B cell (primary cell): ENCODE measurements around the gene ATRAID. TPM values are rescaled to one million over a fixed set of nuclear protein-coding genes. Genes with fewer than 3 reads are reported as not detected.

ENCODE experiments used
- ATAC-seq: fragments of 200-7000 bp; cut with Tn5 transposase; one replicate; pipeline ENCODE4 v1.10.0; 2021; ENCODE audit warnings: low read depth, mild to moderate bottlenecking, moderate number of reproducible peaks, moderate library complexity
- CTCF ChIA-PET: fragments of 350-600 bp; sonication (Branson Sonifier 250); formaldehyde crosslinking; loops from one replicate; lab custom pipeline; 2021; ENCODE audit warnings: antibody characterized with exemption, inconsistent platforms; lab: Charles Lee
- POLR2A ChIA-PET: fragments of 350-600 bp; sonication (Branson Sonifier 250); formaldehyde crosslinking; loops from one replicate; lab custom pipeline; 2021; ENCODE audit warnings: antibody characterized with exemption; lab: Charles Lee
- DNase-seq: peaks from one replicate; pipeline ENCODE4 v3.0.0; 2013
- H2AFZ ChIP-seq: 2 replicates; pipeline ENCODE4 v1.6.1; 2012; ENCODE audit warnings: mild to moderate bottlenecking, low read depth, low read length; ENCODE audit not compliant: insufficient read depth, poor library complexity, severe bottlenecking
- H3K27ac ChIP-seq, 2 donors: 1 replicate in 1 of 2; 2 replicates in 1 of 2; pipeline ENCODE4 v1.5.1; 2012 to 2013; ENCODE audit warnings: low read length in 2 of 2, mild to moderate bottlenecking in 2 of 2, moderate library complexity in 1 of 2
- H3K27me3 ChIP-seq, 4 experiments: fragments of 200-600 bp in 1 of 4; sonication (generic) in 1 of 4; replicated peaks in 1 of 4; 1 replicate in 2 of 4; 2 replicates in 2 of 4; pipeline versions ENCODE4 v1.6.1 to v1.7.0; 2013 to 2016; ENCODE audit warnings: low read length in 3 of 4, mild to moderate bottlenecking in 2 of 4, mixed read lengths in 1 of 4, moderate library complexity in 1 of 4; ENCODE audit not compliant: insufficient read depth in 4 of 4, control insufficient read depth in 3 of 4; ENCODE audit errors: control extremely low read depth in 1 of 4
- H3K36me3 ChIP-seq, 2 experiments: replicated peaks in 1 of 2; 1 replicate in 1 of 2; 2 replicates in 1 of 2; pipeline versions ENCODE4 v1.6.1 to v1.7.1; 2013; ENCODE audit warnings: low read length in 1 of 2; ENCODE audit not compliant: insufficient read depth in 2 of 2, control insufficient read depth in 1 of 2; ENCODE audit errors: control extremely low read depth in 1 of 2, extremely low read depth in 1 of 2
- H3K4me1 ChIP-seq, 2 donors: fragments of 200-600 bp in 1 of 2; sonication (generic) in 1 of 2; 1 replicate in 1 of 2; 2 replicates in 1 of 2; pipeline versions ENCODE4 v1.5.1 to v1.6.1; 2013 to 2017; ENCODE audit warnings: low read length in 2 of 2; ENCODE audit not compliant: control insufficient read depth in 2 of 2, insufficient read depth in 2 of 2
- H3K4me2 ChIP-seq: replicated peaks from 2 replicates; pipeline ENCODE3; 2012; ENCODE audit warnings: mild to moderate bottlenecking, low read depth, low read length; ENCODE audit not compliant: poor library complexity, severe bottlenecking
- H3K4me3 ChIP-seq, 5 experiments: fragments of 200-600 bp in 1 of 5; sonication (generic) in 1 of 5; 1 replicate in 3 of 5; 2 replicates in 2 of 5; pipeline versions ENCODE4 v1.5.1 to v1.7.0; 2011 to 2016; ENCODE audit warnings: low read length in 4 of 5, mild to moderate bottlenecking in 4 of 5, low read depth in 2 of 5, control low read depth in 1 of 5, moderate library complexity in 1 of 5; ENCODE audit not compliant: insufficient read depth in 1 of 5; ENCODE audit errors: control extremely low read depth in 1 of 5, extremely low read depth in 1 of 5
- H3K79me2 ChIP-seq: fragments of 200-600 bp; sonication (generic); one replicate; pipeline ENCODE4 v1.6.0; 2016; ENCODE audit warnings: low read length; ENCODE audit not compliant: control insufficient read depth, insufficient read depth
- H3K9ac ChIP-seq: fragments of 200-600 bp; sonication (generic); 2 replicates; pipeline ENCODE4 v1.6.1; 2017; ENCODE audit warnings: mild to moderate bottlenecking, low read length, moderate library complexity
- H3K9me3 ChIP-seq, 3 donors: one replicate each; pipeline versions ENCODE4 v1.6.1 to v1.7.1; 2013; ENCODE audit warnings: low read length in 2 of 3; ENCODE audit not compliant: control insufficient read depth in 2 of 3, insufficient read depth in 1 of 3; ENCODE audit errors: control extremely low read depth in 1 of 3
- H4K20me1 ChIP-seq: 2 replicates; pipeline ENCODE4 v1.6.0; 2012; ENCODE audit warnings: mild to moderate bottlenecking, low read length; ENCODE audit not compliant: insufficient read depth, control insufficient read depth, poor library complexity, severe bottlenecking
- H3K27ac Mint-ChIP-seq: one replicate; pipeline ENCODE4 v1.8.0; 2021; ENCODE audit warnings: mixed read lengths
- H3K27me3 Mint-ChIP-seq: one replicate; pipeline ENCODE4 v1.8.0; 2021; ENCODE audit warnings: mixed read lengths
- H3K4me1 Mint-ChIP-seq: one replicate; pipeline ENCODE4 v1.8.0; 2021; ENCODE audit warnings: mixed read lengths
- H3K4me3 Mint-ChIP-seq: one replicate; pipeline ENCODE4 v1.8.0; 2021; ENCODE audit warnings: mixed read lengths
- H3K9me3 Mint-ChIP-seq: one replicate; pipeline ENCODE4 v1.8.0; 2022; ENCODE audit warnings: mixed read lengths; ENCODE audit not compliant: insufficient read depth
- CTCF ChIP-seq: fragments of 200-600 bp; IDR thresholded peaks from one replicate; pipeline ENCODE4 v1.8.0; 2022; ENCODE audit warnings: antibody characterized with exemption, mild to moderate bottlenecking
- EZH2 ChIP-seq: IDR thresholded peaks from 2 replicates; pipeline ENCODE4 v1.6.1; 2012; ENCODE audit warnings: borderline replicate concordance, low read depth, mild to moderate bottlenecking, moderate library complexity, low read length; ENCODE audit not compliant: insufficient read depth, poor library complexity, severe bottlenecking
- WGBS: methylation state at CpG from one replicate; pipeline ENCODE4 v1.1.5; 2013; ENCODE audit warnings: missing lambda C conversion rate; ENCODE audit not compliant: insufficient coverage; 5-methylcytosine and 5-hydroxymethylcytosine counted together
- intact Hi-C: fragments of 100-400 bp; cut with micrococcal nuclease; formaldehyde crosslinking; loops from one replicate; pipeline ENCODE4 v1.10.0; 2022
- polyA plus RNA-seq: library from polyadenylated mRNA; depleted of rRNA; stranded (reverse); fragments of >200 nt; gene quantifications from 2 replicates; pipeline ENCODE4 v1.2.3, GENCODE V29; 2012
- total RNA-seq, 2 donors: library from RNA; stranded (reverse); fragments of 120-200 nt in 1 of 2; gene quantifications; 1 replicate in 1 of 2; 2 replicates in 1 of 2; pipeline versions ENCODE4 v1.2.3 to v1.2.4, GENCODE V29; 2013 to 2022

ATRAID gene
- total and polyA plus RNA-seq, 2 donors (not counting 1 experiment from before 2014, with no cell fraction given), result 88.8 to 117 TPM

- H2AFZ ChIP-seq, result peak within 1 kb of the TSS; percentile 91
- peaks cover 0 to 8% (median 0%) of the 10 kb centered on the region in 3 donors for H3K9me3 ChIP-seq
- Mint-ChIP-seq H3K4me3 (peak within 1 kb of the TSS; percentile 94), H3K9me3 (no peaks in the 10 kb centered on the region), H3K4me1 (peaks cover 35% of the 10 kb centered on the region), H3K27ac (peak within 1 kb of the TSS; percentile 68), H3K27me3 (peaks cover 54% of the 10 kb centered on the region)
- H3K4me3 ChIP-seq, result peak within 1 kb of the TSS in 4 of 5 experiments; percentile 47 to 68 (median 64)
- H3K4me2 ChIP-seq, result peak within 1 kb of the TSS; percentile 99
- TF ChIP-seq CTCF, result no peak
- TF ChIP-seq EZH2, result peak; percentile 24
- H3K9ac ChIP-seq, result peak within 1 kb of the TSS; percentile 74
- no peaks in the 10 kb centered on the region for H3K79me2 ChIP-seq
- peaks cover 35 to 38% of the 10 kb centered on the region in 2 donors for H3K4me1 ChIP-seq
- intact Hi-C loops, result loop anchor here (1.0 to 5.0 kb wide), 3 partner anchors 40 to 50 kb away; partner anchors contain the start of genes ATRAID, CAD and SLC5A6
- under 1% methylated on average over 96 of the region's 96 CpGs for WGBS
- H4K20me1 ChIP-seq, result no peaks in the 10 kb centered on the region
- DNase-seq (peak; percentile 76), ATAC-seq (peak; percentile 73)
- POLR2A ChIA-PET, result no interaction called here
- H3K27ac ChIP-seq, result no peak within 1 kb of the TSS
- peaks cover 0 to 88% (median 35%) of the 10 kb centered on the region in 4 experiments for H3K27me3 ChIP-seq
- H3K36me3 ChIP-seq, result no peaks in the 10 kb centered on the region
- CTCF ChIA-PET, result interaction anchor here (0.5 to 6.0 kb wide), 6 partner anchors 17 to 419 kb away, joined by 3 to 50 read pairs (median 3); no protein-coding TSS in a partner anchor
These were observed 50.8 kb downstream of the ATRAID start, which contains the start of gene SLC30A3 for GRCh38 chr2:27262379-27263286. Gene SLC30A3 (minus strand): TSS chr2:27263047. CDS start chr2:27262906, 141 bp downstream.
